DMS 273 treated with DMSO at 0.1 percent for 48 hours (cell line): Measurements from ENCODE around the gene MS4A18.
A peak's percentile ranks its signal among the peaks of the same experiment; 100 is the strongest.

Experiments
- DNase-seq: peaks from one replicate; lab custom pipeline; 2025; lab: John Stamatoyannopoulos, UW

MS4A18 gene

GRCh38 chr11:60766547-60766946 lies 42.0 kb downstream of the MS4A18 start:
- DNase-seq, result no peak

- no peak for DNase-seq
These were observed 42.9 kb downstream of the MS4A18 start for GRCh38 chr11:60767388-60767811.

GRCh38 chr11:60768202-60768601 lies 43.7 kb downstream of the MS4A18 start:
- DNase-seq, result no peak

GRCh38 chr11:60769273-60769672 lies 44.8 kb downstream of the MS4A18 start:
- DNase-seq, result no peak

- DNase-seq, result no peak
These were observed 45.3 kb downstream of the MS4A18 start for GRCh38 chr11:60769811-60770210.

GRCh38 chr11:60771146-60771545 lies 46.6 kb downstream of the MS4A18 start:
- DNase-seq, result no peak

- no peak for DNase-seq
These were observed 47.5 kb downstream of the MS4A18 start for GRCh38 chr11:60771879-60772525.

GRCh38 chr11:60772666-60773065 lies 48.1 kb downstream of the MS4A18 start:
- DNase-seq, result no peak

GRCh38 chr11:60774726-60775125 lies 50.2 kb downstream of the MS4A18 start:
- DNase-seq, result no peak

GRCh38 chr11:60775420-60775961 lies 51.0 kb downstream of the MS4A18 start:
- DNase-seq, result peak; percentile 75

- no peak for DNase-seq
These were observed 51.6 kb downstream of the MS4A18 start for GRCh38 chr11:60776167-60776566.

- no peak for DNase-seq
These were observed 52.6 kb downstream of the MS4A18 start for GRCh38 chr11:60777106-60777505.

- no peak for DNase-seq
These were observed 53.1 kb downstream of the MS4A18 start for GRCh38 chr11:60777572-60777971.

- no peak for DNase-seq
These were observed 55.5 kb downstream of the MS4A18 start for GRCh38 chr11:60780065-60780464.

GRCh38 chr11:60780774-60781173 lies 56.3 kb downstream of the MS4A18 start:
- DNase-seq, result no peak

- no peak for DNase-seq
These were observed 56.9 kb downstream of the MS4A18 start for GRCh38 chr11:60781286-60781980.

GRCh38 chr11:60781981-60782316 lies 57.4 kb downstream of the MS4A18 start:
- DNase-seq, result no peak

GRCh38 chr11:60782393-60783140 lies 58.0 kb downstream of the MS4A18 start:
- DNase-seq, result no peak

GRCh38 chr11:60783141-60783484 lies 58.6 kb downstream of the MS4A18 start:
- no peak for DNase-seq

- no peak for DNase-seq
These were observed 59.4 kb downstream of the MS4A18 start for GRCh38 chr11:60783911-60784310.

- DNase-seq, result no peak
These were observed 60.6 kb downstream of the MS4A18 start, which contains the start of gene MS4A10 for GRCh38 chr11:60785136-60785535. MS4A10 (plus strand) TSS chr11:60785333; CDS start chr11:60790336, 5,003 bp downstream.

- DNase-seq, result no peak
These were observed 61.4 kb downstream of the MS4A18 start for GRCh38 chr11:60785806-60786361.
